MM.1S (cell line): ENCODE results near the gene FBXO40.

ENCODE experiments used
- DNase-seq: peaks from one replicate; pipeline ENCODE4 v3.0.0-alpha.2; 2015
- H2AFZ ChIP-seq: fragments of 300-600 bp; sonication (generic); 2 replicates; pipeline ENCODE4 v1.6.0; 2016; ENCODE audit warnings: antibody characterized with exemption, low read length
- H3F3A ChIP-seq: fragments of 300-600 bp; sonication (generic); 2 replicates; pipeline ENCODE4 v1.6.1; 2016; ENCODE audit warnings: mild to moderate bottlenecking, antibody characterized with exemption, low read length, moderate library complexity, mixed read lengths; ENCODE audit not compliant: insufficient read depth
- H3K27ac ChIP-seq: fragments of 300-600 bp; sonication (generic); 2 replicates; pipeline ENCODE4 v1.5.1; 2016; ENCODE audit warnings: mild to moderate bottlenecking, low read length
- H3K27me3 ChIP-seq: fragments of 300-600 bp; sonication (generic); replicated peaks from 2 replicates; pipeline ENCODE4 v1.6.0; 2016; ENCODE audit warnings: low read length; ENCODE audit not compliant: insufficient read depth
- H3K36me3 ChIP-seq: fragments of 300-600 bp; sonication (generic); replicated peaks from 2 replicates; pipeline ENCODE4 v1.6.1; 2016; ENCODE audit warnings: mild to moderate bottlenecking, low read length, mixed read lengths; ENCODE audit not compliant: insufficient read depth
- H3K4me1 ChIP-seq: fragments of 300-600 bp; sonication (generic); 2 replicates; pipeline ENCODE4 v1.6.1; 2016; ENCODE audit warnings: low read length, mixed read lengths
- H3K4me2 ChIP-seq: fragments of 300-600 bp; sonication (generic); 2 replicates; pipeline ENCODE4 v1.6.0; 2016; ENCODE audit warnings: low read depth, low read length
- H3K4me3 ChIP-seq: fragments of 300-600 bp; sonication (generic); 2 replicates; pipeline ENCODE4 v1.5.1; 2016; ENCODE audit warnings: low read length, mixed read lengths
- H3K79me2 ChIP-seq: fragments of 300-600 bp; sonication (generic); 2 replicates; pipeline ENCODE4 v1.6.1; 2016; ENCODE audit warnings: mixed run types, low read length, mixed read lengths
- H3K9ac ChIP-seq: fragments of 300-600 bp; sonication (generic); 2 replicates; pipeline ENCODE4 v1.6.1; 2016; ENCODE audit warnings: low read length, mixed read lengths
- H3K9me2 ChIP-seq: fragments of 300-600 bp; sonication (generic); replicated peaks from 2 replicates; pipeline ENCODE4 v1.6.1; 2016; ENCODE audit warnings: mild to moderate bottlenecking, low read length, mixed read lengths; ENCODE audit not compliant: insufficient read depth
- H3K9me3 ChIP-seq: fragments of 300-600 bp; sonication (generic); replicated peaks from 2 replicates; pipeline ENCODE4 v1.6.1; 2016; ENCODE audit warnings: mild to moderate bottlenecking, low read length, mixed read lengths; ENCODE audit not compliant: insufficient read depth
- H4K20me1 ChIP-seq: fragments of 300-600 bp; sonication (generic); 2 replicates; pipeline ENCODE4 v1.6.1; 2016; ENCODE audit warnings: mild to moderate bottlenecking, low read length, moderate library complexity, mixed read lengths; ENCODE audit not compliant: insufficient read depth
- CTCF ChIP-seq: fragments of 300-600 bp; sonication (generic); IDR thresholded peaks from 2 replicates; pipeline ENCODE4 v1.5.1; 2016; ENCODE audit warnings: antibody characterized with exemption, low read length, mixed read lengths
- EZH2 ChIP-seq: fragments of 300-600 bp; sonication (generic); optimal IDR thresholded peaks from 2 replicates; pipeline ENCODE3; 2017; ENCODE audit warnings: low read depth, mild to moderate bottlenecking, antibody characterized with exemption, low read length, mixed read lengths
- EZH2phosphoT487 ChIP-seq: fragments of 300-600 bp; sonication (generic); IDR thresholded peaks from 2 replicates; pipeline ENCODE4 v1.6.1; 2018; ENCODE audit warnings: antibody characterized with exemption, low read length

FBXO40 gene

DNA sequence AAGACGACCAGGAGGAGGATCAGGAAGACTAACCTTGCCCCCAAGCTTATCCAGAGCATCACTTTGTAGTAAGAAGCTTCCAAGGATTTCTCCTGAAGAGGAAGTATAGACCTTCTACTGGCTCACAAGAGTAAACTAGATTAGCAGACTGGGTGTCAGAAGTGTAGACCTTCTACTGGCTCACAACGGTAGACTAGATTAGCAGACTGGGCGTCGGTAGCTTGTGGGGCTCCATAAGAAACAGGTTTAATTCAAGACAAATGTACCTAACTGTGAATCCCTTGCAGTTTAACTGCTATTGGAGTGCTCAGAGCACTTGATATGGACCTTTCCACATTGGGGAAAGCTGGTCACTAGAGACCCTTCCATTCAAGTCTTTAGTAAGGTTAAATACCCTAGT, 12.9 kb downstream of the FBXO40 start:
- H3K79me2 ChIP-seq, result no peaks in the 10 kb centered on the region
- H3K4me3 ChIP-seq, result no peak overlapping the region
- no peaks in the 10 kb centered on the region for H3K9me3 ChIP-seq
- H3K27ac ChIP-seq, result no peak overlapping the region
- H2AFZ ChIP-seq, result no peak overlapping the region
- no peaks in the 10 kb centered on the region for H3K9me2 ChIP-seq
- H3F3A ChIP-seq, result no peaks in the 10 kb centered on the region
- H4K20me1 ChIP-seq, result no peaks in the 10 kb centered on the region
- DNase-seq, result no peak
- TF ChIP-seq EZH2 (no peak), EZH2phosphoT487 (no peak), CTCF (no peak)
- peaks cover 2% of the 10 kb centered on the region for H3K4me1 ChIP-seq
- H3K36me3 ChIP-seq, result no peaks in the 10 kb centered on the region
- H3K4me2 ChIP-seq, result no peak overlapping the region
- H3K9ac ChIP-seq, result no peak overlapping the region
- no peaks in the 10 kb centered on the region for H3K27me3 ChIP-seq

GRCh38 chr3:121619691-121620090, 26.5 kb downstream of the FBXO40 start:
- no peak overlapping the region for H2AFZ ChIP-seq
- no peaks in the 10 kb centered on the region for H3K4me1 ChIP-seq
- H3K9ac ChIP-seq, result no peak overlapping the region
- no peak overlapping the region for H3K27ac ChIP-seq
- no peaks in the 10 kb centered on the region for H3K27me3 ChIP-seq
- H3F3A ChIP-seq, result no peaks in the 10 kb centered on the region
- H3K9me2 ChIP-seq, result no peaks in the 10 kb centered on the region
- H3K79me2 ChIP-seq, result no peaks in the 10 kb centered on the region
- H4K20me1 ChIP-seq, result no peaks in the 10 kb centered on the region
- H3K36me3 ChIP-seq, result no peaks in the 10 kb centered on the region
- DNase-seq, result no peak
- H3K9me3 ChIP-seq, result no peaks in the 10 kb centered on the region
- no peak overlapping the region for H3K4me3 ChIP-seq
- TF ChIP-seq EZH2phosphoT487 (no peak), CTCF (no peak), EZH2 (no peak)
- H3K4me2 ChIP-seq, result no peak overlapping the region

DNA sequence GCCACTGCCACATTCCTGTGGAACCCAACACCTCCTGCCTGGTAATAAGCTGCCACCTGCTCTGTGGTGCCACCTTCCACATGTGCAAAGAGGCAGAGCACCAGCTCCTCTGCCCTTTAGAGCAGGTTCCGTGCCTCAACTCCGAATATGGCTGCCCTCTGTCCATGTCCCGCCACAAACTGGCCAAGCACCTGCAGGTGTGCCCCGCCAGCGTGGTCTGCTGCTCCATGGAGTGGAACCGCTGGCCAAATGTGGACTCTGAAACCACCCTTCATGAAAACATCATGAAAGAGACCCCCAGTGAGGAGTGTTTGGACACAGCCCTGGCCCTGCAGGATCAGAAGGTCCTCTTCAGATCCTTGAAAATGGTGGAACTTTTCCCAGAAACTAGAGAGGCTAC, 28.3 kb downstream of the FBXO40 start:
- Histone ChIP-seq H3K9me3 (no peaks in the 10 kb centered on the region), H3K9me2 (no peaks in the 10 kb centered on the region), H4K20me1 (no peaks in the 10 kb centered on the region), H3K27ac (no peak overlapping the region), H3K79me2 (no peaks in the 10 kb centered on the region), H2AFZ (no peak overlapping the region), H3K4me2 (no peak overlapping the region), H3K27me3 (no peaks in the 10 kb centered on the region), H3K36me3 (no peaks in the 10 kb centered on the region), H3F3A (no peaks in the 10 kb centered on the region), H3K4me1 (no peaks in the 10 kb centered on the region), H3K9ac (no peak overlapping the region), H3K4me3 (no peak overlapping the region)
- no peak for DNase-seq
- no peak for TF ChIP-seq EZH2
- no peak for TF ChIP-seq CTCF
- no peak for TF ChIP-seq EZH2phosphoT487
